COR-L47 (cell line): ENCODE results near the gene TNIP1.

ENCODE experiments used
- DNase-seq: peaks from one replicate; lab custom pipeline; 2025; lab: John Stamatoyannopoulos, UW

The TNIP1 gene, protein sequence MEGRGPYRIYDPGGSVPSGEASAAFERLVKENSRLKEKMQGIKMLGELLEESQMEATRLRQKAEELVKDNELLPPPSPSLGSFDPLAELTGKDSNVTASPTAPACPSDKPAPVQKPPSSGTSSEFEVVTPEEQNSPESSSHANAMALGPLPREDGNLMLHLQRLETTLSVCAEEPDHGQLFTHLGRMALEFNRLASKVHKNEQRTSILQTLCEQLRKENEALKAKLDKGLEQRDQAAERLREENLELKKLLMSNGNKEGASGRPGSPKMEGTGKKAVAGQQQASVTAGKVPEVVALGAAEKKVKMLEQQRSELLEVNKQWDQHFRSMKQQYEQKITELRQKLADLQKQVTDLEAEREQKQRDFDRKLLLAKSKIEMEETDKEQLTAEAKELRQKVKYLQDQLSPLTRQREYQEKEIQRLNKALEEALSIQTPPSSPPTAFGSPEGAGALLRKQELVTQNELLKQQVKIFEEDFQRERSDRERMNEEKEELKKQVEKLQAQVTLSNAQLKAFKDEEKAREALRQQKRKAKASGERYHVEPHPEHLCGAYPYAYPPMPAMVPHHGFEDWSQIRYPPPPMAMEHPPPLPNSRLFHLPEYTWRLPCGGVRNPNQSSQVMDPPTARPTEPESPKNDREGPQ

DNA sequence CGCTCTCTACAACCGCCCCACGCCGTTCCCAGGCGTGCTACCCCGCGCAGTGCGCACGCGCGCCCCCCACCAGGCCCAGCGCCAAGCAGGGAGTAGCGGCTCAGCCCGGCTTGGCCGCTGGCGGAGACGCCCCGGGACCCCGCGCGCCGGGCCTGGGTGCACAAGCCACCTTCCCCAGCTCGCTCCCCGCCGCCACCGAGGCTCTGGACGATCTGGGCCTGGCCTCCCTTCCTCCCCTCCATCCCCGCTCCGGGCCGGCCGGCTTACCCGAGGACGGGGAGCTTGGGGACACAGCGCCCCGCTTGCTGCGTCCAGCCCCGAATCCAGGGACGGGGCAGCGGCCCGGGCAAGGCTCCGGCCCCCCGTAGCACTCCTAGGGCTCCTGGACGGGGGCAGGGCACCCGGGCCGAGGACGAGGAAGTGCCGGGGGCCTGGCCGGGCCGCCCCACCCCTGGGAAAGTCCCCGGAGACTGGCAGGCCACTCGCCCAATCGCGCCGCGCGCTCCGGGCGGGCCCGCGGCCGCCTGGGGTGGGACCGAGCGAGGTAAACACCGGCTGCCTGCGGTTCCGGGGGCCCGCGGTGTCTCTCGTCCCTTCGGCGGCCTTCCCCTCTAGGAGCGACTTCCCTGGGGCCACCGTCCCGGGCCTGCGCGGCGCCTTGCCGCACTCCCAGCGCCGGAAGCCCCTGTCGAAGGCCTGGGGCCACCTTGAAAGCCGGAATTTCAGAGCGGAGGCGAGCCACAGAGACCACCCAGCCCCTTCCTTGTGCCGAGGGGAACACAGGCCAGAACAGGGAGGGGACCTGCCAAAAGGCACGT is at the start of gene TNIP1:
TNIP1 (minus strand) TSS at position 422 of the 818 bp plus-strand sequence. CDS start 15,939 bp downstream, outside the sequence.
- DNase-seq = peak; percentile 71

DNA sequence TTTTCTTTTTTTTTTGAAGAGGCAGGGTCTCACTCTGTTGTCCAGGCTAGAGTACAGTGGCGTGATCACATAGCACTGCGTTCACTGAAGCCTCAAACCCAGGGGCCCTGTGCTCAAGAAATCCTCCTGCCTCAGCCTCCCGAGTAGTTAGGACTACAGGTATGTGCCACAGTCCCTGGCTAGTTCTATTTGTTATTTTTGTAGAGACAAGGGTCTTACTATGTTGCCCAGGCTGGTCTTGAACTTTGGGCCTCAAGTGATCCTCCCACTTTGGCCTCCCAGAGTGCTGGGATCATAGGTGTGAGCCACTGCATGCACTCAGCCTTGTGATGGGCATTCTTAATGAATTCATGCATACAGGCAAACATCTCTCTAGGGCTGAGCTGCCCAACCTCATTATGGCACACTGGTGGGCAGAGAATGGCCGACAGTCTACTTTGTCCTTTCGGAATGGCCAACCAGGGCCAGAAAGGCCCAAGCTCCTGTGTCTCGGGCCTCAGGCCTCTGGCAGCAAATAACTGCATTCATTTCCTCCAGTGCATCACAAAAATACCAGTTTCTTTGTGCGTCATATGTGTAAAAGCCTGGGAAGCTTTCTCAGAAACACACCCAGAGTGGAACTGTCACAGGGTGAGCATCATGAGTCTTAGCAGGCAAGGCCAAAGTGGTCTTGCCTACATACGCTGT is 49.5 kb upstream of the TNIP1 start:
- no peak for DNase-seq

DNA sequence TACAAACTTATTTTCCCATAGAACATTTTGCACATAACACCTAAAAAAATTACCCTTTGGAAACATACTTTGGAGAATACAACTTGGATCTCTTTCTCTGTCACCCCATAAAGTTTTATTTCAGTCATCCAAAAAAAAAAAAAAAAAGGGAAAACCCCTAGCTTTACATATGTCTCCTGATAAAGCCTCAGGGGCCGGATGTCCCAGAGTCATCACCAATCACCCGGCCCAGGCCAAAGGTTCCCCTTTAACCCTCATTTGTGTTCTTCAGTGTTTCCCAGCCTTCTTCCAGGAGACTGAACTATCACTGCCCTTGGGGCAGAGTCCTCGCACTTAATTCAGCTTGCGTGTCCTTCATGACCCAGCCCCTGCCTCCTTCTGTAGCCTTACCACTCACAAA is 48.0 kb upstream of the TNIP1 start:
- DNase-seq = no peak

DNA sequence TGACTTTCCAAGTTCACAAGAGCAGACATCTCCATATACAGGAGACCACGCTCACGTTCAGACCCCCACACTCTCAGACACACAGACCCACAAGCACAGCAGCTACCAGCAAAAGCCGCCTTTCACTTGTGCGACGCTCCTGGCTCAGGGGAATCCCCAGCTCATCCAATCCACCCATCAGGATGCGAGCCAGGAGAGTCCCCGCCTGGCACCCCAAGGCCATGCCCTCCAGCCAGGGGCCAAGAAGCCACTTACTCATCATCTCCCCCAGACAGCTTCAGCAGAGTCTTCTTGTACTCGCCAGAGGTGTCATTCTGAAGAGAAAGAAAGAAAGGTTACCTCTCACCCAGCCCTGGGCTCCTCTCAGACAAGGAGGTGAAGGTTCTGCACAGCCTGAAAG is 47.1 kb upstream of the TNIP1 start:
- DNase-seq = no peak

DNA sequence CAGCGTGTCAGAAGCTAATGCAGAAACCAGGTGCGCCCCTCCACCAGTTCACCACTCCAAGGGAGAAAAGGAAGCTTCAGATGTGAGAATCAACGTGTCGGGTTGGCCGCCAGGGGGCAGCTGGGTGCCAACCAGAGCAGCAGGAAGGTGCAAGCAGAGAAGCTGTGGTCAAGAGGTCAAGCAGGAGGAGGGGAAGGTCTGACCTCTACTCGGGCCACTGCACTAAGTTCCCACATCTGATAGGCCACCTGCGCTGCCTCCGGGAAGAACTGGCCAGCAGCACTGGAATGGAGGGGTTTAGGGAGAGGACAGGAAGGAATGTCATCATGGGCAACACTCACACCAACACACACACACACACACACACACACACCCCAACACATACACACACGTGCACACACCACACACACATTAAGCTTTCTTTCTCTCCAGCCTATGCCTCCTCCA is 45.4 kb upstream of the TNIP1 start:
- DNase-seq = peak; percentile 45

DNA sequence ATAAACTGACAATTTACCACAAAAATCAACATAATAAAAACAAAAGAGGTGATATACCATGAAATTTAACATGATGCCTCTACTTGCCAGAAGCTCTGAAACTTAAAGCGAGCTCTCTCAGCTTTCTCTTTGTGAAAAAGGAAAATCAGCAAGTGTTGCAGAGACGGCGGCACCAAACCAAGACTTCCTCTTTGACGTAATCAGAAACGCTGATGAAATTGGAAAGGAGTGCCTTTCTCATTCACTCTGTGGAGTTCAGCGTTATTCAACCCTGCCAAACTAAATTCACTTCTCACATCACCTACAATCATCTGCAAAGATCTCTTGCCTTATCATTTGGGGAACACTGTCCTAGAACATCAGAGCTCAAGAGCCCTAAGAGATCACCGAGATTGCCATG is 44.6 kb upstream of the TNIP1 start:
- no peak for DNase-seq

DNA sequence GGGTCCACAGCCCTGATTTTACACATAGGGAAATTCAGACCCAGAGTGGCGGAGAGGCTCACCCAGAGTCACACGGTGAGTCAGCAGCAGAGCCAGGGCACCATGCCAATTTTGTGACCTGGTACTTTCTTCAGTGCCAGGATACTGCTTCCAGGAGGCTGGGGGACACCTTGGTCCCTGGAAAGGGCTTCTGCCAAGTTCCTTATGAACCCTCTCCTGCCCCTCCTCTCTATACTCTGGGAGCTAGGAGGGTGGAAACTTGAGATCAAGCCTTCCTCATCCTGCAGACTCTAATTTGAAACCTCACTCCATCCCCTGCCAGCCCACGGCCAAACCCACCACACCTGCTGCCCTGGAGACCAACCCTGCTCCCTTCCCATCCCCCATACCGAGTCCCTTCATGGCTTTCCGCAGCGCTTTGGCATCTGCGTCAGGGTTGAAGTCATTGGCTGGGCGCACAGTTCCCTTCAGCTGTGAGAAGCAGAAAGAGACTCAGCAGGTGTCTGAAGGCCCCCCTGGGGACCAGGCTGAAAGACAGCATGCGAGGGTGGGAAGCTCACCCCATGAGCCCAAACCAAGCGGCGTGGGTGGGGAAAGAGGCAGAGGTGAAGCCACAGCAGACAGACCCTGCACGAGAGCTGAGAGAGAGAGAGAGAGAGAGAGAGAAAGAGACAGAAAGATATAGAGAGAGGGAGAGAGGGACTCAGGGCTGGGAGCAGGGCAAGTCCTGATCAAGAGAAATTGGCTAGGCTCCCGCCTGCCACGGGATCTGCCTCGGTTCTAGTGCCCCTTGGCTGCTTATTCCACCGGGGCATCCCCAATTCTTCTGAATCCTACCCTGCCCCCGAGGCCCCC is 43.3 kb upstream of the TNIP1 start:
- DNase-seq = peak; percentile 82

DNA sequence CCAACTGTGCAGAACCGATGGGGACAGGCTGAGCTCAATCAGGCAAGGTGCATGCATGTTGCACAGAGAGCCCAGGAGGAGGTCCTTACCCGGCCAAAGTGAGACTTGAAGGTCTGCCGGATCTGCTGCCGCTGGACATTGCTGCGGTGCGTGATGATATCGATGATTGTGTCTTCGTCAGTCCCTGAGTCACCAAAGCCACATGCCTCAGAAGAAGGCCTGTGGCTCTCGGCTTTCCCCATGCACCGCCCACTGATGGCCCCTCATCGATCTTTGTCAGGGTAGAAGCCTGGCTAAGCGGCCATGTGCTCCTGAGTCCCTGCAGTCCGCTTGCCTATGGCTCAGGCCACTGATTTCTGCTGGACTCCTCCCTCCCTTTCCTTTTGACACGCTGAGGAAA is 42.0 kb upstream of the TNIP1 start:
- DNase-seq = no peak

DNA sequence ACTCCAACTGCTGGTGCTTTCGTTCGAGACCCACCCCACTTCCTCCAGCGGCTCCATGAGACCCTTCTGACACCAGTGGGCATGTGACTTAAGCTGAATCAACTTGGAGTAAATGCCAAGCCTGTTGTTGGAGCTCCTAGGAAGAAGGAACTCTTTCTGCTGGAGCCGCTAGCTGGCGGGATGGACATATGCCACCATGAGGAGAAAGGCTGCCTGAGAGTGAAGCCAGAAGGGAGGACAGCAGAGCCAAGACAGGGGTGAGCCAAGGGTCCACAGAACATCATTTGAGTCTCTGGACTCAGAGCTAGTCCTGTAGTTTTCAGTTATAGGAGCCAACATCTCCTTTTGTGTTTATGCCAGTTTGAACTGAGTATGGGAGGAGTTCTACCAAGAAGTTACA is 40.8 kb upstream of the TNIP1 start:
- no peak for DNase-seq

DNA sequence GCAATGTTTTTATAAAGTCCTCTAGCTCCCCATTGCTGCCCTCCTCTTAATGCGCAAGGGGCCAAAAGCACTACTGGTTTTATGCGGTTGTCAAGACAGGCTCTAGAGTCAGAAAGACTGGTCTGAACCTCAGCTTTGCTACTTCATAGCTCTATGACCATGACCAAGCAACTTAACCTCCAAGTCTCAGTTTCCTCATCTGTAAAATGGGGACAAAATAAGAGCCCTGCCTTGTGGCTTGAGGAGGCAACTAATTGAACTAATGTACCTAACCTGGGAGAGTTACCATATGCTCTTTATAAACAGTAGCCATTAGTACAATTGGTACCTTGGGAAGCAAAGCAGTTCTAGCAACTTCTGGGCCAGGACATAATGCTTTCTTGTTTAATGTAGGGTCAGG is 40.3 kb upstream of the TNIP1 start:
- no peak for DNase-seq

DNA sequence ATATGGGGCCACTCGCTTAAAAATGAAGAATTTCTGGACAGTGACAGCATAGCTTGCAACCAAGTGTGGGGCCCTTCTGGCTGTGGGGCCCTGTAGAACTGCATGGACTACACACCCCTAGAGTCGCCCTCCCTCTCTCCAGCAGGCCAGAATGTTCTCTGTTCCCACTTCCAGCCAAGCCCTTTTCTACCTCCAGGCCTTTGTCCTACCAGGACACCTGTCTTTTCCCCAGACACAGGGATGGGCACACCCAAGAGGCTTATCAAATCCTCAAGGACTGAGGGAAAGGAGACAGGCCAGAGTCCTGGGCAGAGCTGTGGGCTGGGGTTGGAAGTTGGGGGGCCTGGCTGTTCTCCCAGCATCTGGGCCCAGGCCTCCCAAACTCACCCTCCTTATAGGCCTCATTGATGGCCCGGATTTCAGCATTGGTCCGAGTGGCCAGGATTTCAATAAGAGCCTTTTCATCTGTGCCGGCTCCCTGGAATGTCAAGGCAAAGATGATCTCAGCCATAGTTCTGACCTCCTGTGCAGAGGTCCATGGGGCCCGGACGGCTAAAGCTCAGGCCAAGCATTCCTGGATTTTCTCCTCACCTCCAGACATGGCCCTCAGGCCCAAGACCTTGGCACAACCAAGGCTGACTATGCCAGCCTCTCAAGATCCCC is 38.2 kb upstream of the TNIP1 start:
- no peak for DNase-seq

DNA sequence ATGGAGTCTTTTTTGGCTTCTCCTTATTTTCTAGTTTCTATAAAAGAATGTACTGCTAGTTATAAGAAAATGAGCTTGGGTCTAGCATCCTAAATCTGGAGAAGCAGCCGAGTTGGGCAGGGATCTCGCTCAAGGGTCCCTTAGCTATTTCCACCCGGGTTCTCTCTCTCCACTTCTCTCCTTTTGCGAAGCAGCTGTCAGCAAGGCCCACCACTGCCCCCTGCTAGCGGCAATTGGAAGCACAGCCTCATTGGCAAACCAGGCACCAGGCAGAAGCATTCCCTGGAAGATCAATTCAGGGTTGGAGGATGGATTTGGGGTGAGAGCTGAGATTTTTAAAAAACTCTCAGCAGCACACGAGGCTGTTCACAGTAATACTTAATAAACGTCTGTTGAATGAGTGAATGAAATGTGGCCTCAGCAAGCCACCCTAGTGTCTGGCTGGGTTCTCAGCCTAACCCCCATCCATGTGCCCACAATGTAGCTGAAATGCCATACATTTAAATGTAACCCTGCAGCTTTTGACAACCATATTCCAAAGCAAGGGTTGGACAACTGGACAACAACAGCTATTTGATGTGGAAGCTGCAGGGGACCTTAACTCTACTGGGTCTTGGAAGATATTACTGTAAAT is 34.6 kb upstream of the TNIP1 start:
- DNase-seq = peak; percentile 44

DNA sequence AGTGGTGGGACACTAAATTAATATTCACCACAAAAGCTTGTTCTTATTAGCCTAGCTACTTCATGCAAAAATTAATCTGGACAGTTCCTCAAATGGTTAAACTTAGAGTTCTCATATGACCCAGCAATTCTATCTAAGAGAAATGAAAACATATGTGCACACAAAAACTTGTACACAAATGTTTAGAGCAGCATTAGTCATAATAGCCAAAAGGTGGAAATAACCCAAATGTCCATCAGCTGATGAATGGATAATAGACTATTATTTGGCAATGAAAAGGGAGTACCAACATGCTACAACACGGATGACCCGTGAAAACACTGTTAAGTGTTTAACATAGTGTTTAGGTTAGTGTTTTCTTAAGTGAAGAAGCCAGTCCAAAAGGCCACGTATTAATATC is 32.8 kb upstream of the TNIP1 start:
- DNase-seq = no peak

DNA sequence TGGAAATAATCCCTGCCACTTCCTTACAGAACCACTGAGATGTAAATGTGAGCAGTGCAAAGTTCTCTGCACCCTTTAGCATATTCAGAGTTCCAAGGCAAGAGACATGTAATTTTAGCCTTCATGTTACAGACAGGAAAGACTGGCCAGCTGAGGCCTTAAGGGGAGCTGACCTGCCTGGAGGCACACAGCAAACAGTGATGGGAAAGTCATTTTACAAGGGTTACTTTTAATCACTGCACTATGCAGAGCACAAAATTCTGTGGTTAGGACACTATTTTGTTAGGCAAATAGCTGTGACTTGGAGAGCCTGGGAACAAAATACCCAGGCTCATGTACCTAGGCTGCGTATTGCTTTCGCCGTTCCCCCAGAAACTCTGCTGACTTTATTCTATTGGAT is 30.2 kb upstream of the TNIP1 start:
- DNase-seq = no peak

DNA sequence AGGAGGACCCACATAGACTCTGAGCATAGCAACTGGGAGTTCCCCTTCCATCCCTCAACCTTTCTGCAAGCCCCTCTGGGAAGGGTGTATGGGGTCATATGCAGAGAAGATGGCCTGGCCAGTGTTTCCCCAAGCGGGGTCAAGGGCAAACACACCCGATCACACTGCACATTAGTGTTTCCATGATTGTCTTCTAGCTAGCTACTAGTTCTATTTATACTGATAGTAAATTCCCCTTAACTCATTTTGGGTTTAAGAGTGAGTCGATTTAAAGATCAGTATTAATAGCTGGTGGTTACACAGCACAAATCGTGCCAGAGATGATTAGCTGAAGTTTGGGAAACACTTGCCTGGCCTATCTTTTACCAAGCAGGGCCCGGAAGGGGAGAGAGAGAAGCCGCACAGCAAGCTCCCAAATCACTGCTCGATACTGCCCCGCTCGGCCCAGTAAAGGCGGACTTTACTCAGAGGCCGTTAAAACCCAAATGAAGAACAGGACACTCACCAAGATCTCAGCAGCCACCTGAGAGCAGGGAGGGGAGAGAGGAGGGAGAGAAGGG is 29.4 kb upstream of the TNIP1 start:
- no peak for DNase-seq

DNA sequence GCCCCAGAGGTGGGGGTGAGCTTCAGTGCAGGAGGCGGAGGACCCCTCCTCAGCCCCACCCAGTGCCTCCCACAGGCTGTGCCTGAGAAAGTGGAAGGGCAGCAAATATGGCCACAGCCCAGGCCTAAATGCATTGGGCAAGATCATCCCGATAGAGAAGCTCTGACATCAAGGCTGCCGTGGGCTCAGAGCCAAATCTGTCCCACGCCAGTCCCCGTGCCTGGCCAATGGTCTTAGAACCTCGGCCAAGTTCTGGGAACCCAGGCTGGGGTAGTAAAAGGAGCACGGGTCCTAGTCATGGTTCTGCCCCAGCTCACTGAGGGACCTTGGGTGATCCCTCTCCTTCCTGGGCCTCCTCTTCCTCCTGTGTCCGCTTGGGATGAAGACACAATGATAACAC is 27.7 kb upstream of the TNIP1 start:
- no peak for DNase-seq

DNA sequence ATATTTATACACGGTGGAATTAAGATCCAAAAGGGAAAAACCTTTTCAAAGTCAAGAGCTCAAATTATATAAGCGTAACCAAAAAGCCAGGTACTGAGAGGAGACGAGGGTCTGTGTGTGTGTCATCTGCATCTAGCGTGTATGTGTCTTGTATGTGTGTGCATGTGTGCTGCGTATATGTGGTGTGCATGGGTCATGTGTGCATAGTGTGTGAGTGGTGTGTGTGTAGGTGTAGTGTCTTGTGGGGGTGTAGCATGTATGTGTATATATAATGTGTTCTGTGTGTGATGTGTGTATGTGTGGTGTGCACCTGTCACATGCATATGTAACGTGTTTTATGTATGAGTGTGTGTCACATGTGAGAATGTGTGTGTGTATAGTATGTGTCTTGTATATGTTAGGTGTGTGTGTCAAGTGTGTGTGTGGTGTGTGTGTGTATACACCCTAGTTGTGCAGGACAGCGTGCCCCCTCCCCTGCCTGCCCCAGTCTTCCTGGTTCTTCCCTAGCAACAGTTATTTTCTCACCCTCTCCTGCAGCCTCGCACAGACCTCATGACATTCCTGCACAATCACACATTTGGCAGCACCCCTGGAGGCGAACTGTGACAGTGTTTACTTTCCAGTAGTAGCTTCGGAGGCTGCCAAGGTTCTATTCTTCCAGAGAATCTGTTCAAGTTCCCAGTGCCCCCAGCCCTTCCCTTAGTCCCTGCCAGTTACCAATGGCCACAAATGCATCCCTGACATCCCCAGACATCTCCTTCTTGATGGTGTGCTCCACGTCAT is 27.1 kb upstream of the TNIP1 start:
- DNase-seq = peak; percentile 20

DNA sequence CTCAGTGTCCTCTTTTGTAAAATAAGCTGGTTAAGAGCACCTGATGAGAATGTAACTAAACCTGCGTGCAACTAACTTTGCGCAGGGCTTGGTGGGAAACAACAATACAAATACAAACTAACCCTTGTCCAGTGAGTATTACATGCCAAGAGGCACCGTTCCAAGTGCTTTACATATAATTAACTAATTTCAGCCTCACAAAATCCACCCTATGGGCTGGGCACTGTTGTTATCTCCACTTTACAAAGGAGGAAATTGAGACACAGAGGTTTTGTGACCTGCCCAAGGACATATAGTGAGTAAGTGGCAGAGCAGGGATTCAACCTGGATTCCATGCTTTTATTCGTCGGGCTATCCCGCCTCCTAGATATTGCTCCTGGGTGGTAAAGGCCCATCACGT is 26.2 kb upstream of the TNIP1 start:
- peak; percentile 43 for DNase-seq

DNA sequence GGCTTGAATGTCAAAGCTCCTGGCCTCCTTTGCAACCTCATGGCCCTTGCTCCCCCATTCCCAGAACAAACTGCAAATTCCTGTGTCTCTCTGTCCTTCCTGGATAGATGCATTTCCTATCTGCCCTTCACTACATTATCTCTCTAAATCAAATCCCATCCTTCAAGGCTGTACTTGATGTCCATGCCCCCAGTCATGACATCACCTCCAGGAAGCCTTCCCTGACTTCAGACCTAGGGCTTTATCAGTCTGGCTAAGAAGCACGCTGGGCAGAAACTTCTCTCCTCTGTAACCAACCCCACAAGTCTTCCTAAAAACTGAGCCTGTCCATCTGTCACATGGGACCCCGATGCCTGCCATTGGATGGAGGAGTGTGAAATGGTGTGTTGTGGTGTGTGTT is 25.7 kb upstream of the TNIP1 start:
- no peak for DNase-seq
